ENCODE measurements around the gene CFAP57. TPM values are rescaled to one million over a fixed set of nuclear protein-coding genes. Genes with fewer than 3 reads are reported as not detected.
A peak's percentile ranks its signal among the peaks of the same experiment; 100 is the strongest.

Gene CFAP57
- total and polyA plus RNA-seq, 4 donors: 2.9 to 6.9 (median 5.4) TPM

DNA sequence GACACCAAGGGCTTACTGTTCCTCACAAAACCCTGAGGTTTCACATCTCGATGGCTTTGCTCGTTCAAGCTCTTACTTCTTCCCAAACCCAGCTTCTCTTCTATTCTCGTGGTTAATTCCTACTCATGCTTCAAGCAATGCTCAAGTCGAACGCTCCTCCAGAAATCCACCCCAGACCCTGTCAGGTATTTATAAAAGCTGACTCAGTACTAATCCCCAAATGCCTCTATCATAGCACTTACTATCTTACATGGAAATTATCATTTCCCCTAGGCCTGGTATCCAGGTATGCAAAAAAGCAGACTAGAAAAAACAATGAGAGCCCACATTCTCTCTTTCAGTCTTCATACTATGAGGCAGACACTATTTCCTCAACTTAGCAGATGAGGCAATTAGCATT, 6.4 kb upstream of the CFAP57 start:
- WGBS (ENCODE audit: insufficient coverage): 97% methylated on average over 5 of the region's 5 CpGs
- peaks cover 32% of the 10 kb centered on the region for H3K36me3 ChIP-seq (ENCODE audit: control insufficient read depth, insufficient read depth, low read length)

DNA sequence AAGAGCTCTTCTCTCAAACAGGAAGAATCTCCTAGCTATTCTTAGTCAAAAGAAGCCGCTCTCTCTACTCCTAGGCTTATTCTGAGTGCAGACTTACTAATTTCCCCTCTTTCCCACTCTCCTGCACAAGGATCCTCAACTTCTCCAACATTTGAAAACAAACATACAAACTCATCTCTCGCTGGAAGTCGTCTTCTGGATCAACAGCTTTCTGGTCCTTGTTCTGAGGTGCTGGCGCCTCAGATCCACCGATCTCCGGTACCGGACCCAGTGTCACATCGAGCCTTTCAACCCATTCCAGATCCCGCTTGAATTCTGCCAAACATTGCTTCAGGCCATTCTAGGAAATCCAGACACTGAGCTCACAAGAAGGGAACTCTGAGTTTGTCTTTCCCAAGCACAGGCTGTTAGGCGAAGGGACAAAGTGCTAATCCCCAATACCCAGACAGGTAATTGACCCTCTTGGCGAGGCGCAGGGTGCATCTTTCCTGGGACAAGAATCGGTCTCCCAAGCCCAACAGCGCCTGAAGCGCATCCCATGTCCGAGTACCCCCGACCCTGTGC, 736 bp upstream of the CFAP57 start:
- DNase-seq (ENCODE audit: low read depth in 4 of 6, low spot score in 6 of 6): no peak
- peaks cover 18% of the 10 kb centered on the region for H3K36me3 ChIP-seq (ENCODE audit: control insufficient read depth, insufficient read depth, low read length)
- WGBS (ENCODE audit: insufficient coverage): 20% methylated on average over 17 of the region's 17 CpGs
- no peaks in the 10 kb centered on the region for H3K9me3 ChIP-seq (ENCODE audit: control insufficient read depth, insufficient read depth, low read length)
- peak overlapping the region; percentile 94 for H3K4me3 ChIP-seq (ENCODE audit: low read depth, low read length)
- peaks cover 9% of the 10 kb centered on the region for H3K4me1 ChIP-seq (ENCODE audit: control insufficient read depth, insufficient read depth, low read length)
- H3K27ac ChIP-seq (ENCODE audit: low read depth, low read length): no peak overlapping the region
- no peaks in the 10 kb centered on the region for H3K27me3 ChIP-seq (ENCODE audit: control insufficient read depth, insufficient read depth, low read length)

More for the DNA sequence above, 6.4 kb upstream of the CFAP57 start:
- no peak overlapping the region for H3K27ac ChIP-seq (ENCODE audit: low read depth, low read length)
- no peaks in the 10 kb centered on the region for H3K27me3 ChIP-seq (ENCODE audit: control insufficient read depth, insufficient read depth, low read length)
- no peak for DNase-seq (ENCODE audit: low read depth in 4 of 6, low spot score in 6 of 6)
- H3K9me3 ChIP-seq (ENCODE audit: control insufficient read depth, insufficient read depth, low read length): no peaks in the 10 kb centered on the region
- H3K4me1 ChIP-seq (ENCODE audit: control insufficient read depth, insufficient read depth, low read length): no peaks in the 10 kb centered on the region
- no peak overlapping the region for H3K4me3 ChIP-seq (ENCODE audit: low read depth, low read length)

DNA sequence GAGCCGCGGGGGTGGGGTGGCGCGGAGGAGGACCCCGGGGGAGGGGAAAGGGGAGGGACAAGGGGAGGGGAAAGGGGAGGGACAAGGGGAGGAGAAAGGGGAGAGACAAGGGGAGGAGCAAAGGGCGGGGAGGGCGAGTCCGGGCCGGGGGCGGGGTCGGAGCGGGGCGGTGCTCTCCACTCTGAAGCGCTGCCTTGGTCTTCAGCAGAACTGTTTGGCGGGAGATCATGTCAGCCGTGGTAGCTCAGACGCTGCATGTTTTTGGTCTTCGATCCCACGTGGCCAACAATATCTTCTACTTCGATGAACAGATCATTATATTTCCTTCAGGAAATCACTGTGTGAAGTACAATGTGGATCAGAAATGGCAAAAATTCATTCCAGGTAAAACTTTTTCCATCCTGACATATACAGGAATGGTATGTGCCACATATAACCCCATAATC, 420 bp downstream of the CFAP57 start:
- Histone ChIP-seq H3K27me3 (ENCODE audit: control insufficient read depth, insufficient read depth, low read length) (peaks cover 8% of the 10 kb centered on the region), H3K9me3 (ENCODE audit: control insufficient read depth, insufficient read depth, low read length) (no peaks in the 10 kb centered on the region), H3K4me1 (ENCODE audit: control insufficient read depth, insufficient read depth, low read length) (peaks cover 9% of the 10 kb centered on the region), H3K27ac (ENCODE audit: low read depth, low read length) (no peak overlapping the region), H3K36me3 (ENCODE audit: control insufficient read depth, insufficient read depth, low read length) (peaks cover 14% of the 10 kb centered on the region), H3K4me3 (ENCODE audit: low read depth, low read length) (peak overlapping the region; percentile 94)
- 0% methylated on average over 10 of the region's 20 CpGs for WGBS (ENCODE audit: insufficient coverage)
- peak in 5 of 6 donors; percentile 1 to 97 (median 78) for DNase-seq (ENCODE audit: low read depth in 4 of 6, low spot score in 6 of 6)

DNA sequence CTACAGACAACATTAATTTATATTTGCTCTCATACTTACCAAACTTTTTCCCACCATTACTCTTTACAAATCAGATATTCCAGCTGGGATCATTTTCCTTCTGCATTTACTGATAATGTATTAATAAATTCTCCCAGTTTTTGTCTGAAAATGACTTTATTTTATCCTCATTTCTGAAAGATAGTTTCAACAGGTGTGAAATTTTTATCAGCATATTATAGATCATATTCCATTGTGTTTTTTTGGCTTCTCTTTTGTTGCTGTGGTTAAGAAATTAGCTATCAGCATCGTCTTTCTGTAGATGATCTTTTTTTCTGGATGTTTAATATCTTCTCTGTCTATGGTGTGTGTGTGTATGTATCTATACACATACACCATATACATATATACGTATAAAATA, 2.7 kb downstream of the CFAP57 start:
- Histone ChIP-seq H3K27ac (ENCODE audit: low read depth, low read length) (no peak overlapping the region), H3K4me3 (ENCODE audit: low read depth, low read length) (no peak overlapping the region), H3K36me3 (ENCODE audit: control insufficient read depth, insufficient read depth, low read length) (peaks cover 6% of the 10 kb centered on the region), H3K9me3 (ENCODE audit: control insufficient read depth, insufficient read depth, low read length) (no peaks in the 10 kb centered on the region), H3K27me3 (ENCODE audit: control insufficient read depth, insufficient read depth, low read length) (peaks cover 10% of the 10 kb centered on the region), H3K4me1 (ENCODE audit: control insufficient read depth, insufficient read depth, low read length) (peaks cover 9% of the 10 kb centered on the region)
- no CpG with 5 or more reads among the region's 2 CpGs for WGBS (ENCODE audit: insufficient coverage)
- no peak for DNase-seq (ENCODE audit: low read depth in 4 of 6, low spot score in 6 of 6)

DNA sequence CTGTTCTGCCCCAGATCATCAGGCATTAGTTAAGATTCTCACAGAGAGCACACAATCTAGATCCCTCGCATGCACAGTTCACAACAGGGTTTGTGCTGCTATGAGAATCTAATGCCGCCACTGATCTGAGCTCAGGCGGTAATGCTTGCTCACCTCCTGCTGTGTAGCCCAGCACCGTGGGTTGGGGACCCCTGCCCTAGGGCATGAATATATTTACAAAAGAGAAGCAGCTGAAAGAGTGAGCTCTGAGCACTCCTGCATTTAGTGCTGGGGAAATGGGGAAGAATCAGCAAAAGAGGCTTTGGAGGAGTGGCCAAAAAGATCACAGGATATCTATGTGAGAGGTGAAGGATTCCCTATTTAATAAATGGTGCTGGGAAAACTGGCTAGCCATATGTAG, 5.6 kb downstream of the CFAP57 start:
- no peaks in the 10 kb centered on the region for H3K9me3 ChIP-seq (ENCODE audit: control insufficient read depth, insufficient read depth, low read length)
- no peaks in the 10 kb centered on the region for H3K36me3 ChIP-seq (ENCODE audit: control insufficient read depth, insufficient read depth, low read length)
- WGBS (ENCODE audit: insufficient coverage): 53% methylated on average over 3 of the region's 4 CpGs
- peaks cover 10% of the 10 kb centered on the region for H3K27me3 ChIP-seq (ENCODE audit: control insufficient read depth, insufficient read depth, low read length)
- no peaks in the 10 kb centered on the region for H3K4me1 ChIP-seq (ENCODE audit: control insufficient read depth, insufficient read depth, low read length)
- no peak for DNase-seq (ENCODE audit: low read depth in 4 of 6, low spot score in 6 of 6)
- H3K4me3 ChIP-seq (ENCODE audit: low read depth, low read length): no peak overlapping the region
- H3K27ac ChIP-seq (ENCODE audit: low read depth, low read length): no peak overlapping the region

DNA sequence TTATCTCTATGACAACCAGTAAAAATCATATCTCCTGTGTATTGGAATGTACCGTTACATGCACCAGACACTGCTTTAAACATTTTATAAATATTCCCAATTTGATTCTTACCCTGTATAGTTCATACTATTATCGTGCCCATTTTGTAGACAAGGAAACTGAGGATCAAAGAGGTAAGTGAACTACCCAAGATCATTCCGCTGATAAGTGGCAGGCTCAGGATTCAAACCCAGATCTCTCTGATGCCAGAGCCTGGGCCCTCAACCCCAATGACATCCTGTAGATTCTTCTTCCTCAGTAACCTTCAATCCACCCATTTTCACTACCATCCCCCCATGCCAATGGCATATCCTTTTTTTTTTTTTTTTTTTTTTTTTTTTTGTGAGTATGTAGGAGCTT, 12.3 kb downstream of the CFAP57 start:
- no peak overlapping the region for H3K4me3 ChIP-seq (ENCODE audit: low read depth, low read length)
- 100% methylated on average over 1 of the region's 3 CpGs for WGBS (ENCODE audit: insufficient coverage)
- DNase-seq (ENCODE audit: low read depth in 4 of 6, low spot score in 6 of 6): no peak

DNA sequence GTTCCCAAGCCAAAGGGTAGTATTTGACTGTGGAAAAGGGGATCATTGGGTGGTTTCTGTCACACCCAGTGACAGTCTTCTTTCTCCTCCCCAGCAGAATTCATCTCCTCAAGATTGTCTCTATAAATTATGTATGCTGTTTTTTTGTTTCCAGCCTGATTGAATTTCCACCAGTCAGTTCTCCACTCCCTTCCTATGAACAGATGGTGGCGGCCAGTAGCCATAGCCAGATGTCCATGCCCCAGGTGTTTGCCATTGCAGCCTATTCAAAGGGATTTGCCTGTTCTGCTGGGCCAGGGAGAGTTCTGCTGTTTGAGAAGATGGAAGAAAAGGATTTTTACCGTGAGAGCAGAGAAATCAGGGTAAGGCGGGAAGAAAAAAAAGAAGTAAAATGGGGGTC, 12.9 kb downstream of the CFAP57 start:
- Histone ChIP-seq H3K27me3 (ENCODE audit: control insufficient read depth, insufficient read depth, low read length) (no peaks in the 10 kb centered on the region), H3K4me3 (ENCODE audit: low read depth, low read length) (no peak overlapping the region), H3K4me1 (ENCODE audit: control insufficient read depth, insufficient read depth, low read length) (no peaks in the 10 kb centered on the region), H3K36me3 (ENCODE audit: control insufficient read depth, insufficient read depth, low read length) (no peaks in the 10 kb centered on the region), H3K9me3 (ENCODE audit: control insufficient read depth, insufficient read depth, low read length) (no peaks in the 10 kb centered on the region), H3K27ac (ENCODE audit: low read depth, low read length) (no peak overlapping the region)
- 81% methylated on average over 3 of the region's 3 CpGs for WGBS (ENCODE audit: insufficient coverage)
- DNase-seq (ENCODE audit: low read depth in 4 of 6, low spot score in 6 of 6): peak in 2 of 6 donors; percentile 4 to 13

More for the DNA sequence above, 12.3 kb downstream of the CFAP57 start:
- H3K27ac ChIP-seq (ENCODE audit: low read depth, low read length): no peak overlapping the region
- H3K4me1 ChIP-seq (ENCODE audit: control insufficient read depth, insufficient read depth, low read length): no peaks in the 10 kb centered on the region
- no peaks in the 10 kb centered on the region for H3K27me3 ChIP-seq (ENCODE audit: control insufficient read depth, insufficient read depth, low read length)
- no peaks in the 10 kb centered on the region for H3K36me3 ChIP-seq (ENCODE audit: control insufficient read depth, insufficient read depth, low read length)
- H3K9me3 ChIP-seq (ENCODE audit: control insufficient read depth, insufficient read depth, low read length): no peaks in the 10 kb centered on the region

DNA sequence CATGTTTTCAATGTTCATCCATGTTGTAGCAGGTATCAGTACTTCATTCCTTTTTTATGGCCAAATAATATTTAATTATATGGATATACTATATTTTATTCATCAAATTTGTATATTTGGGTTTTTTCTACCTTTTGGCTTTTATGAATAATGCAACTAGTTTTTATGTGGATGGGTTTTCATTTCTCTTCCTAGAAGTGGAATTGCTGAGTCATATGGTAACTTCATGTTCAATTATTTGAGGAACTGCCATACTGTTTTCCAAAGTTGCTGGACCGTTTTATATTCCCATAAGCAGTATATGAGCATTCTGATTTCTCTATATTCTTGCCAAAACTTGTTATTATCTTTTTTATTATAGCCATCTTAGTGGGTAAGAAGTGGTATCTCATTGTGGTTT, 16.0 kb downstream of the CFAP57 start:
- H3K4me3 ChIP-seq (ENCODE audit: low read depth, low read length): no peak overlapping the region
- WGBS (ENCODE audit: insufficient coverage): no CpG with 5 or more reads among the region's 1 CpG

DNA sequence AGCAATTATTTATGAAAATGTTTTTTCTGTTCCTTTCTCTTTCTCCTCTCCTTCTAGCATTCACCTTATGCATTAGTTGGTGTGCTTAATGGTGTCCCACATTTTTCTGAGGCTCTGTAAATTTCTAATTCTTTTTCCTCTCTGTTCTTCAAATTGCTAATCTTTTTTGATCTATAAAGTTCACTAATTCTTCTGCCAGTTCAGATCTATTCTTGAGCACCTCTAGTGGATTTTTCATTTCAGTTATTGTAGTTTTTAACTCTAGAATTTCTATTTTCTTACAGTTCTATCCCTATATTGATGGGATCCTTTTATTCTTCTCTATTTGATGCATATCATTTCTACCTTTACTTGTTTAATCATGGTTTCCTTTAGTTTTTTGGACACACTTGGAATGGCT, 22.4 kb downstream of the CFAP57 start:
- Histone ChIP-seq H3K27me3 (ENCODE audit: control insufficient read depth, insufficient read depth, low read length) (no peaks in the 10 kb centered on the region), H3K4me1 (ENCODE audit: control insufficient read depth, insufficient read depth, low read length) (no peaks in the 10 kb centered on the region), H3K9me3 (ENCODE audit: control insufficient read depth, insufficient read depth, low read length) (peaks cover 10% of the 10 kb centered on the region), H3K36me3 (ENCODE audit: control insufficient read depth, insufficient read depth, low read length) (no peaks in the 10 kb centered on the region), H3K27ac (ENCODE audit: low read depth, low read length) (no peak overlapping the region), H3K4me3 (ENCODE audit: low read depth, low read length) (no peak overlapping the region)
- DNase-seq (ENCODE audit: low read depth in 4 of 6, low spot score in 6 of 6): no peak

More for the DNA sequence above, 16.0 kb downstream of the CFAP57 start:
- Histone ChIP-seq H3K36me3 (ENCODE audit: control insufficient read depth, insufficient read depth, low read length) (no peaks in the 10 kb centered on the region), H3K9me3 (ENCODE audit: control insufficient read depth, insufficient read depth, low read length) (peaks cover 6% of the 10 kb centered on the region), H3K27ac (ENCODE audit: low read depth, low read length) (no peak overlapping the region), H3K27me3 (ENCODE audit: control insufficient read depth, insufficient read depth, low read length) (no peaks in the 10 kb centered on the region), H3K4me1 (ENCODE audit: control insufficient read depth, insufficient read depth, low read length) (no peaks in the 10 kb centered on the region)
- DNase-seq (ENCODE audit: low read depth in 4 of 6, low spot score in 6 of 6): no peak

DNA sequence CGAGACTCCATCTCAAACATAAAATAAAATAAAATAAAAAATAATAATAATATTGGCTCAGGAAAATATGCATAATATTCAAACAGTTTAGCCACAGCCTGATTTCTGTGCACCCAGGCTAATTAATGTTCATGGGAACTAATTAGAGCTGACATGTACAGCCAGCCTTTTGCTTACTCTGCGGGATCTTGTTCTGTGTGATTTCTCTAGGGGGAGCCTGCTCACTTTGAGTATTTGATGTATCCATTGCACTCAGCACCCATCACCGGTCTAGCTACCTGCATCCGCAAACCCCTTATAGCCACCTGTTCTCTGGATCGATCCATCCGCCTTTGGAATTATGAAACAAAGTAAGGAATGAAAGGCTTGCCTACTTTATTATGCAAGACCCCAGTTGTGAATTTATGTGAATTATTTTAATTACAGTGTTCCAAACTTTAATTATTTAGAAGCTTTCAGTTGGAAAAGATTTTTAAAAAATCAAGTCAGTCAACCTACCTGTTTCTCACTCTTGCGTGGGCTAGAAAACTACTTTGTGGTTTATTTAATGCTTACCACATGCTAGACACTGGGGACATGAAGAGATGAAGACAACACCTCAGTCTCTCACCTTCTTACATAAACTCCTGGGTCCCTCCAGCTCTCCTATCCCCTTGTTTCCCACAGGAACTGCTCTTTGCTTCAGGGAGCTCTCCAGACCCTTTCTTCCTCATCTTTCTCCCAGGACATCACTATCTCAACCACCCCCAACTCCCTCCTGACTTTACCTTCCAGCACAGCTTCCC, 25.4 kb downstream of the CFAP57 start:
- WGBS (ENCODE audit: insufficient coverage): 50% methylated on average over 1 of the region's 7 CpGs
- Histone ChIP-seq H3K4me1 (ENCODE audit: control insufficient read depth, insufficient read depth, low read length) (no peaks in the 10 kb centered on the region), H3K9me3 (ENCODE audit: control insufficient read depth, insufficient read depth, low read length) (peaks cover 5% of the 10 kb centered on the region), H3K27me3 (ENCODE audit: control insufficient read depth, insufficient read depth, low read length) (no peaks in the 10 kb centered on the region), H3K4me3 (ENCODE audit: low read depth, low read length) (no peak overlapping the region), H3K36me3 (ENCODE audit: control insufficient read depth, insufficient read depth, low read length) (no peaks in the 10 kb centered on the region), H3K27ac (ENCODE audit: low read depth, low read length) (no peak overlapping the region)
- no peak for DNase-seq (ENCODE audit: low read depth in 4 of 6, low spot score in 6 of 6)

All from spinal cord (tissue), 10 donors.